ENCODE measurements around the gene RRP15.

GRCh38 chr1:218273762-218274479 is 11.2 kb upstream of the RRP15 start:
- TF ChIP-seq, protein P1, sequence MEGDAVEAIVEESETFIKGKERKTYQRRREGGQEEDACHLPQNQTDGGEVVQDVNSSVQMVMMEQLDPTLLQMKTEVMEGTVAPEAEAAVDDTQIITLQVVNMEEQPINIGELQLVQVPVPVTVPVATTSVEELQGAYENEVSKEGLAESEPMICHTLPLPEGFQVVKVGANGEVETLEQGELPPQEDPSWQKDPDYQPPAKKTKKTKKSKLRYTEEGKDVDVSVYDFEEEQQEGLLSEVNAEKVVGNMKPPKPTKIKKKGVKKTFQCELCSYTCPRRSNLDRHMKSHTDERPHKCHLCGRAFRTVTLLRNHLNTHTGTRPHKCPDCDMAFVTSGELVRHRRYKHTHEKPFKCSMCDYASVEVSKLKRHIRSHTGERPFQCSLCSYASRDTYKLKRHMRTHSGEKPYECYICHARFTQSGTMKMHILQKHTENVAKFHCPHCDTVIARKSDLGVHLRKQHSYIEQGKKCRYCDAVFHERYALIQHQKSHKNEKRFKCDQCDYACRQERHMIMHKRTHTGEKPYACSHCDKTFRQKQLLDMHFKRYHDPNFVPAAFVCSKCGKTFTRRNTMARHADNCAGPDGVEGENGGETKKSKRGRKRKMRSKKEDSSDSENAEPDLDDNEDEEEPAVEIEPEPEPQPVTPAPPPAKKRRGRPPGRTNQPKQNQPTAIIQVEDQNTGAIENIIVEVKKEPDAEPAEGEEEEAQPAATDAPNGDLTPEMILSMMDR (IDR thresholded peaks at IDR 0.05): no peak
- no peak for TF ChIP-seq POLR2A (IDR thresholded peaks at IDR 0.05)
